ENCODE results near the gene TSSK1B. TPM values are rescaled to one million over a fixed set of nuclear protein-coding genes. Genes with fewer than 3 reads are reported as not detected.

The TSSK1B gene
- total and polyA plus RNA-seq, 7 donors, result not detected

DNA sequence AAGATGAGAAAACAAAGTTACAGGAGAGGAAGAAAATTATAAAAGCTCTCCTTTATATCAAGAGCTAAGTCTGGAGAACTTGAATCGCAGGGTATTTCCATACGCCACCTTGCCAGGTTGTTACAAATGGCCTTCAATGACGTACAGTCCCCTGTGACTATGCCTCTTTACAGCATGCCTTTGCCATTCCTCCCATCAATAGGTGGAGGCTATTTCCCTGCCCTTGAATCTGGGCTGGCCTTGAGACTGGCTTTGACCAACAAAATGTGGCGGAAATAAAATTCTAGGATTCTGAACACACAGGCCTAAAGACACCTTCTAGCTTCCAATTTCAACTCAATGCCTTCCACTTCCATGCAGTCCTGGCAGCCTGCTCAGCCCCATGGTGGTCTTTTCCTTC, 45.7 kb downstream of the TSSK1B start:
- TF ChIP-seq POLR2A (IDR thresholded peaks at IDR 0.05) (no peak), POLR2AphosphoS5 (IDR thresholded peaks at IDR 0.05) (no peak), EP300 (IDR thresholded peaks at IDR 0.05) (no peak)
- TF ChIP-seq, protein P1, sequence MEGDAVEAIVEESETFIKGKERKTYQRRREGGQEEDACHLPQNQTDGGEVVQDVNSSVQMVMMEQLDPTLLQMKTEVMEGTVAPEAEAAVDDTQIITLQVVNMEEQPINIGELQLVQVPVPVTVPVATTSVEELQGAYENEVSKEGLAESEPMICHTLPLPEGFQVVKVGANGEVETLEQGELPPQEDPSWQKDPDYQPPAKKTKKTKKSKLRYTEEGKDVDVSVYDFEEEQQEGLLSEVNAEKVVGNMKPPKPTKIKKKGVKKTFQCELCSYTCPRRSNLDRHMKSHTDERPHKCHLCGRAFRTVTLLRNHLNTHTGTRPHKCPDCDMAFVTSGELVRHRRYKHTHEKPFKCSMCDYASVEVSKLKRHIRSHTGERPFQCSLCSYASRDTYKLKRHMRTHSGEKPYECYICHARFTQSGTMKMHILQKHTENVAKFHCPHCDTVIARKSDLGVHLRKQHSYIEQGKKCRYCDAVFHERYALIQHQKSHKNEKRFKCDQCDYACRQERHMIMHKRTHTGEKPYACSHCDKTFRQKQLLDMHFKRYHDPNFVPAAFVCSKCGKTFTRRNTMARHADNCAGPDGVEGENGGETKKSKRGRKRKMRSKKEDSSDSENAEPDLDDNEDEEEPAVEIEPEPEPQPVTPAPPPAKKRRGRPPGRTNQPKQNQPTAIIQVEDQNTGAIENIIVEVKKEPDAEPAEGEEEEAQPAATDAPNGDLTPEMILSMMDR (IDR thresholded peaks at IDR 0.05), result no peak
- DNase-seq, result no peak
- no peak overlapping the region for H3K27ac ChIP-seq

DNA sequence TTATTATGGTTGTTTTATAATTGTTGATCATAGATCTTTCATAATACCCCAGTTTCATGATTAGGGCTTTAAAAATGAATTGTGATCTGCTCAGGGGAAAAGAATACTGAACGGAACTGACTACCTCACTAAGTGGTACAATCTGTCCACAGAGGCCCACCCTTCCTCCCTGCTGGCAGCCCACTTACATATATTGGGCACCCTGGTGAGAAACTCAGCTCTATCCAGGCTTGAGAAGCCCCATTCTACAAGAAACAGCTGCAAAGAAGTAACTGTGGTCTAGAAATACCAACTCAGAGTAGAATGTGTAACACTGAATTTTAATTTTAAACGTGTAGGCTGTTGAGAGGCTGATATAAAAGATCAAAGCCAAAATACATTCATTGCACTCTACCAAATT, 46.9 kb downstream of the TSSK1B start:
- 84 to 89% methylated on average over 2 of the region's 2 CpGs for WGBS, 2 donors

More for the DNA sequence above, 45.7 kb downstream of the TSSK1B start:
- intact Hi-C loops (cut with DNase I), result no loop called here
- Histone ChIP-seq H3K4me1 (no peaks in the 10 kb centered on the region), H3K4me3 (no peak overlapping the region), H3K36me3 (no peaks in the 10 kb centered on the region), H3K27me3 (no peaks in the 10 kb centered on the region), H3K9me3 (no peaks in the 10 kb centered on the region)
- WGBS, 2 donors, result 95 to 97% methylated on average over 4 of the region's 4 CpGs

DNA sequence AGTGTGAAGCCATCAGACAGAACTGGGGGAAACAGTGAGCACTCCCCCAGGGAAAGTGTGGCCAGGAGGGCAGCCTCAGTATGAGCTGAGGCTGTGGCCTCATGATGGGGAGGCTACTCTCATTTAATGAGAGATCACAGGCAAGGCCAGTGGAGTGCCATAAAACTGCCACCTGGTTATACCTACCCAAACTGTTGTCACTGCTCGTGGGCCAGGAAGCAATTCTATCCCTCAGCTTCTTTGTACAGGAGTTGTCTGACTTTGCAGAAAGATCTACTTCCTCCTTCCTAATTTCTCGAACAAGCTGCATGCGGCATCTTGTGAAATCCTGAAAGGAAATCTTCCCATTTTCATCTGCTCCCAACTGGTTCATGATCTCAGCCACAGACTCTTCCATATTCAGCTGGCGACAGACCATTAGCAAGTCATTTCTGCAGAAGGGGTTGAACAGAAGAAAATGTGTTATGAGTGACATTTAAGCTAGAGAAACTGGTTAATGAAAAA, 50.0 kb downstream of the TSSK1B start:
- WGBS, 2 donors, result 38 to 53% methylated on average over 4 of the region's 4 CpGs
- DNase-seq, result no peak
- Histone ChIP-seq H3K9me3 (no peaks in the 10 kb centered on the region), H3K4me3 (no peak overlapping the region), H3K27me3 (no peaks in the 10 kb centered on the region), H3K4me1 (peaks cover 0 to 6% (median 0%) of the 10 kb centered on the region in 4 donors), H3K27ac (no peak overlapping the region), H3K36me3 (no peaks in the 10 kb centered on the region)
- TF ChIP-seq, protein P1 (IDR thresholded peaks at IDR 0.05), result no peak
- TF ChIP-seq POLR2AphosphoS5 (IDR thresholded peaks at IDR 0.05) (no peak), POLR2A (IDR thresholded peaks at IDR 0.05) (no peak), EP300 (IDR thresholded peaks at IDR 0.05) (no peak)
- intact Hi-C loops (cut with DNase I), result no loop called here

More for the DNA sequence above, 46.9 kb downstream of the TSSK1B start:
- Histone ChIP-seq H3K27ac (no peak overlapping the region), H3K36me3 (no peaks in the 10 kb centered on the region), H3K4me1 (no peaks in the 10 kb centered on the region), H3K4me3 (no peak overlapping the region), H3K27me3 (no peaks in the 10 kb centered on the region), H3K9me3 (no peaks in the 10 kb centered on the region)
- TF ChIP-seq POLR2AphosphoS5 (IDR thresholded peaks at IDR 0.05), result no peak
- no peak for TF ChIP-seq POLR2A (IDR thresholded peaks at IDR 0.05)
- no peak for TF ChIP-seq EP300 (IDR thresholded peaks at IDR 0.05)
- TF ChIP-seq, protein P1 (IDR thresholded peaks at IDR 0.05), result no peak
- intact Hi-C loops (cut with DNase I), result no loop called here
- no peak for DNase-seq

DNA sequence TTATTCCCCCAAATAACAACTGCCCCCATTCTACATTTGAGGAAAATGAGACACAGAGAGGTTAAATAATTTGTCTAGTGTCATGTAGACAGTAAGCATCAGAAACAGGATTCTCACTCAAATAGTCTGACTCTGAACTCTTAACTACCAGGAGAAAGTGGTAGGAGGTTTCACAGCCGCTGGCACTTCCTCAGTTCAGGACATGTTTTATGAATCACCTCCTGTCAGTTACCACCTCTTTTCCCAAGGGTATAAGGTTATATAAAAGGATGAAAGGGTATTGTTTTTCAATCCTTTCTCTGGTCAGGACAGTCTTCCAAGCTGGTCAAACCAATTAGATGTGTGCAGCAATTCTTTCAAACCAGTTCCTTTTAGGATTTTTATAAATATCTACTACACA, 52.1 kb downstream of the TSSK1B start:
- intact Hi-C loops (cut with DNase I), result no loop called here
- DNase-seq, result no peak
- Histone ChIP-seq H3K27me3 (no peaks in the 10 kb centered on the region), H3K4me3 (no peak overlapping the region), H3K4me1 (peaks cover 0 to 13% (median 3%) of the 10 kb centered on the region in 4 donors), H3K9me3 (no peaks in the 10 kb centered on the region), H3K27ac (no peak overlapping the region), H3K36me3 (no peaks in the 10 kb centered on the region)
- 49 to 78% methylated on average over 1 of the region's 1 CpG for WGBS, 2 donors
- TF ChIP-seq POLR2AphosphoS5 (IDR thresholded peaks at IDR 0.05) (no peak), POLR2A (IDR thresholded peaks at IDR 0.05) (no peak), EP300 (IDR thresholded peaks at IDR 0.05) (no peak)
- TF ChIP-seq, protein P1 (IDR thresholded peaks at IDR 0.05), result no peak

Other genes starting within 250 kb of the TSSK1B start
- 10 to 100 TPM in 3 of 4 donors, 1 to 10 TPM in 1; 9.1 to 14.0 (median 12.2) TPM for gene MCC, start 53.5 kb upstream of the TSSK1B start, total RNA-seq
- 1 to 10 TPM in 2 of 3 donors, under 1 TPM in 1; 0.69 to 2.6 (median 1.2) TPM for gene MCC, start 53.5 kb upstream of the TSSK1B start, polyA plus RNA-seq
- 10 to 100 TPM; 15.6 to 21.9 (median 21.7) TPM for gene YTHDC2, start 78.7 kb upstream of the TSSK1B start, total RNA-seq
- 1 to 10 TPM; 4.9 to 9.8 (median 5.4) TPM for gene YTHDC2, start 78.7 kb upstream of the TSSK1B start, polyA plus RNA-seq

All from sigmoid colon (tissue), 7 donors.